22Rv1 (cell line): ENCODE data around the gene TNFAIP8L1.

ENCODE experiments used
- H3K27ac ChIP-seq: fragments of 450-650 bp; 2 replicates; pipeline ENCODE4 v1.5.1; 2017
- ZFX ChIP-seq: fragments of 450-650 bp; IDR thresholded peaks from 2 replicates; pipeline ENCODE4 v1.6.1; 2017; ENCODE audit warnings: antibody characterized with exemption, borderline replicate concordance
- TF ChIP-seq, protein P1 (sequence below): fragments of 450-650 bp; IDR thresholded peaks from 2 replicates; pipeline ENCODE4 v1.5.1; 2017; ENCODE audit warnings: mild to moderate bottlenecking

TNFAIP8L1 gene

DNA sequence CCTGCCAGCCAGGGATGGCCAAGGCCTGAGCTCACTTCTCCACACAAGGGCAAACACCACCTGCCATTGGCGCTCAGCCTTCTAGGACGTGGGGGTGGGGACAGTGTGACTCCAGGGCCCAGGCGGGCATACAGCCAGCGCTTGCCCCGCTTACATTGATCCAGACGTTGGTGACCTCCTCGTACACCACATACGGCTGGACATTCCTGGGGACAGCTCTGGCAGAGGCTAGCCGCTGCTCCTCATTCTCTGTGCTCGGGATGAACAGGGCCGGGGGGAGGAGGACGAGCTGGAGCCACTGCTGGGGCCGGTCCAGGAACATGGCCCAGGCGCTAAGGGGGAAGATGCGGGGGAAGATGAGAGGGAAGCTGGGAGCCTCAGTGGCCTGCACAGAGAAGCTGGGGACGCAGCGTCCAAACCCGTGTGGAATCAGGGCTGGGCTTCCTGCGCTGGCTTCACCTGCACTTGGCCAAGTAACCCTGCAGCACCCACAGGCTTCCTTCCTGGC lies 56.0 kb downstream of the TNFAIP8L1 start:
- H3K27ac ChIP-seq = peak overlapping the region; percentile 86

DNA sequence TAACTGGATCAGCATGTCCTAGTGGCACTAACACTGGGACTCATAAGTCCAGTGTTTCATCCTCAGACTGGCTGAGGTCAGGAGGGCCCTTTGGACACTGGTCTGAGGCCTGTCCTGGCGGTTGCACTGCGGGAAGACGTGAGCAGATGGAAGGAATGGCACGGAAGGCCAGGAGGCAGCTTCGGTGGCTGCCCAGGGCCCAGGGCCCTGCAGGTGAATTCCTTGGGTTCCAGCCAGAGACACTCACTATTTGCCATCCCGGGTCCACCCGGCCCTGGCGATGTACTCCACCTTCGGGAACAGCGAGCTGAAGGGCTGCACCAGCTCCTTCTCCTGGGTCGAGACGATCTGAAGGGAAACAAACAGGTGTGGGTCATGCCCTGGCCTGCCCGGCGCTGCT lies 58.0 kb downstream of the TNFAIP8L1 start:
- H3K27ac ChIP-seq = no peak overlapping the region
- TF ChIP-seq, protein P1, sequence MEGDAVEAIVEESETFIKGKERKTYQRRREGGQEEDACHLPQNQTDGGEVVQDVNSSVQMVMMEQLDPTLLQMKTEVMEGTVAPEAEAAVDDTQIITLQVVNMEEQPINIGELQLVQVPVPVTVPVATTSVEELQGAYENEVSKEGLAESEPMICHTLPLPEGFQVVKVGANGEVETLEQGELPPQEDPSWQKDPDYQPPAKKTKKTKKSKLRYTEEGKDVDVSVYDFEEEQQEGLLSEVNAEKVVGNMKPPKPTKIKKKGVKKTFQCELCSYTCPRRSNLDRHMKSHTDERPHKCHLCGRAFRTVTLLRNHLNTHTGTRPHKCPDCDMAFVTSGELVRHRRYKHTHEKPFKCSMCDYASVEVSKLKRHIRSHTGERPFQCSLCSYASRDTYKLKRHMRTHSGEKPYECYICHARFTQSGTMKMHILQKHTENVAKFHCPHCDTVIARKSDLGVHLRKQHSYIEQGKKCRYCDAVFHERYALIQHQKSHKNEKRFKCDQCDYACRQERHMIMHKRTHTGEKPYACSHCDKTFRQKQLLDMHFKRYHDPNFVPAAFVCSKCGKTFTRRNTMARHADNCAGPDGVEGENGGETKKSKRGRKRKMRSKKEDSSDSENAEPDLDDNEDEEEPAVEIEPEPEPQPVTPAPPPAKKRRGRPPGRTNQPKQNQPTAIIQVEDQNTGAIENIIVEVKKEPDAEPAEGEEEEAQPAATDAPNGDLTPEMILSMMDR = no peak
- TF ChIP-seq ZFX = no peak

More for the DNA sequence above, 56.0 kb downstream of the TNFAIP8L1 start:
- TF ChIP-seq, protein P1 = no peak
- TF ChIP-seq ZFX = no peak

DNA sequence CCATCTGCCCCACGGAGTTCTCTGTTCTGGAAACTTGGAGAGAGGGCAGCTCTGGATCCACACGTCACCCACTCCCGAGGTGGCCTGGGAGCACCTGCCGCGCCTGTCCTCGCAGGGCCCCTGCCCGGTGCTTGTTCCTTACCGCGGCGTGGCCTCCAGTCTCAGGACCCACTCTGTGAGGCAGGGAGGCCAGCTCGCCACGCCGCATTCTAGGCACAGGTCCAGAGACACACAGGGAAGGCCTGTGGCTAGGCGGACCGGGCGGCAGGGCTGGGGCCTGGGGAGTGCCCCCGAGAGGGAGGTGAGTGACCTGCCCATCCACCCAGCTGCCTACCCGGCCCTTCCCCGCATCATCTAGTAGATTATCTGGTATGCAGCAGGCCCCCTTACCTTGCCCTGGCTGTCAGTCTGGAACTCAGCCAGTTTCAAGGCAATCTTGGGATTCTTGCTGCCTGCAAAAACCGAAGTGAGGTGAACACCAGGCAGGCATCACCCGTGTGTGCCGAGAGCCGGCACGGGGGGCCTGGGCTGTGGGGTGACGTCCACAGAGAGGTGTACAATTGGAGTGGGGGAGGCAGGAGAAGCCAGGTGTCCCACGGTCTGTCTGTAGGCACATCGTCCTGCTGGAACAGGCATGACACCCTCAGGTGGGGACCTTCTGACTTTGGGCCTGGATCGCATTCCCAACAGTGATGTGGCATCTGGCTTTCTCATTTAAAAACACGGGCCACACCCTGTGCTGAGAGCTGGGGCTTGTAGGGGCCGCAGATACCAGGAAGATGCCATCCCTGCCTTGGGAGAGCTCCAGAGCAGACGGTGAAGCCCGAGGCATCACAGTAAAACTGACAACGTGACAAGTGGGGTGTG lies 60.7 kb downstream of the TNFAIP8L1 start:
- H3K27ac ChIP-seq = no peak overlapping the region
- TF ChIP-seq, protein P1 = no peak
- TF ChIP-seq ZFX = no peak

GRCh38 chr19:4700693-4700970 lies 61.3 kb downstream of the TNFAIP8L1 start:
- H3K27ac ChIP-seq = no peak overlapping the region
- no peak for TF ChIP-seq ZFX
- TF ChIP-seq, protein P1 = no peak

DNA sequence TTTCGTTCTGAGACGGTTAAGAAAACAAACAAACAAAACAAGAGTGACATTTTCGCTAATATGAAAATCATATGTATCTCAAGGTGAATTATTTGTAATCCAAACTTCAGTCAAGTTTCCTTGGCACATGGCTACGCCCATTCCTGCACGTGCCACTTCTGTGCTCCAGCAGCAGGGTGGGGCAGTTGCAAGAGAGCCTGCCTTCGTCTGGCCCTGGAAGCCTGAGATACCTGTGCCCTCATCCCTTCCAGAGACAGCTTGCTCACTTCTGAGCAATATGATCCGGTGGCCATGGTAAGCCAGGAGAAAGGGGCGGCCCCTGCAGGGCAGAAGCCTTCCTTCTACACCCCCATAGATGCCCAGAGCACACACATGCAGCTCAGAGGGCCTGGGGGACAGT lies 62.2 kb downstream of the TNFAIP8L1 start:
- no peak overlapping the region for H3K27ac ChIP-seq
- TF ChIP-seq ZFX = no peak
- TF ChIP-seq, protein P1 = no peak

- no peak for TF ChIP-seq ZFX
- TF ChIP-seq, protein P1 = no peak
- H3K27ac ChIP-seq = no peak overlapping the region
Observed at GRCh38 chr19:4702764-4703163, 63.4 kb downstream of the TNFAIP8L1 start.

GRCh38 chr19:4703671-4704316 lies 64.5 kb downstream of the TNFAIP8L1 start:
- no peak for TF ChIP-seq ZFX
- TF ChIP-seq, protein P1 = no peak
- H3K27ac ChIP-seq = no peak overlapping the region
